ENCODE data around the gene NFIB. TPM values are rescaled to one million over a fixed set of nuclear protein-coding genes. Genes with fewer than 3 reads are reported as not detected.

Gene NFIB
- polyA plus RNA-seq, 1 donor (not counting 4 experiments of a cell fraction or from before 2014, with no cell fraction given), result 8.9 TPM

- Histone ChIP-seq H3K27ac (ENCODE audit: control insufficient read depth, insufficient read depth, low read length) (peak overlapping the region; percentile 52), H3K9me1 (ENCODE audit: control insufficient read depth, extremely low read depth, insufficient read depth, low read length) (peaks cover 4% of the 10 kb centered on the region), H4K20me1 (ENCODE audit: control insufficient read depth, extremely low read depth, insufficient read depth, low read length) (peaks cover 2% of the 10 kb centered on the region), H3K4me1 (ENCODE audit: control insufficient read depth, extremely low read depth, insufficient read depth, low read length) (peaks cover 35% of the 10 kb centered on the region), H3K9me3 (ENCODE audit: control insufficient read depth, low read depth, low read length) (no peaks in the 10 kb centered on the region), H3K9ac (ENCODE audit: control insufficient read depth, extremely low read depth, insufficient read depth, low read length) (peak overlapping the region; percentile 47), H3K79me2 (ENCODE audit: control insufficient read depth, insufficient read depth, low read length) (peaks cover 17% of the 10 kb centered on the region), H3K4me3 (ENCODE audit: control insufficient read depth in 2 of 3, extremely low read depth in 1 of 3, insufficient read depth in 2 of 3, low read depth in 1 of 3, low read length in 3 of 3) (peak overlapping the region in 2 of 3 experiments; percentile 62 to 66), H3K36me3 (ENCODE audit: control insufficient read depth in 2 of 2, extremely low read depth in 1 of 2, insufficient read depth in 2 of 2, low read length in 2 of 2) (no peaks in the 10 kb centered on the region), H3K27me3 (ENCODE audit: control insufficient read depth, extremely low read depth, insufficient read depth, low read length) (no peaks in the 10 kb centered on the region), H3K4me2 (ENCODE audit: control insufficient read depth, extremely low read depth, insufficient read depth, low read depth, low read length) (peak overlapping the region; percentile 96), H2AFZ (ENCODE audit: control insufficient read depth, low read length) (no peak overlapping the region)
- FAIRE-seq (peak; percentile 57), DNase-seq (ENCODE audit: low read depth, low spot score) (no peak)
- no peak for TF ChIP-seq EZH2 (IDR thresholded peaks at IDR 0.05; ENCODE audit: low read length)
- TF ChIP-seq CTCF (optimal IDR thresholded peaks at IDR 0.05 in 1 of 3, IDR thresholded peaks at IDR 0.05 in 1 of 3, conservative IDR thresholded peaks at IDR 0.05 in 1 of 3; ENCODE audit: extremely low read depth in 1 of 3, insufficient read depth in 2 of 3, low read length in 3 of 3), result no peak
- dilution Hi-C loops (cut with MboI; ENCODE audit: extremely low pct_ligation_motif_present, low sequenced_read_pairs), result no loop called here
These were observed 50.0 kb downstream of the NFIB start for GRCh38 chr9:14263707-14264483.

- dilution Hi-C loops (cut with MboI; ENCODE audit: extremely low pct_ligation_motif_present, low sequenced_read_pairs), result no loop called here
- Histone ChIP-seq H3K9me3 (ENCODE audit: control insufficient read depth, low read depth, low read length) (no peaks in the 10 kb centered on the region), H3K9me1 (ENCODE audit: control insufficient read depth, extremely low read depth, insufficient read depth, low read length) (peaks cover 4% of the 10 kb centered on the region), H3K36me3 (ENCODE audit: control insufficient read depth in 2 of 2, extremely low read depth in 1 of 2, insufficient read depth in 2 of 2, low read length in 2 of 2) (no peaks in the 10 kb centered on the region), H3K9ac (ENCODE audit: control insufficient read depth, extremely low read depth, insufficient read depth, low read length) (no peak overlapping the region), H2AFZ (ENCODE audit: control insufficient read depth, low read length) (no peak overlapping the region), H4K20me1 (ENCODE audit: control insufficient read depth, extremely low read depth, insufficient read depth, low read length) (peaks cover 9% of the 10 kb centered on the region), H3K27ac (ENCODE audit: control insufficient read depth, insufficient read depth, low read length) (no peak overlapping the region), H3K4me1 (ENCODE audit: control insufficient read depth, extremely low read depth, insufficient read depth, low read length) (peaks cover 44% of the 10 kb centered on the region), H3K4me2 (ENCODE audit: control insufficient read depth, extremely low read depth, insufficient read depth, low read depth, low read length) (peak overlapping the region; percentile 96), H3K27me3 (ENCODE audit: control insufficient read depth, extremely low read depth, insufficient read depth, low read length) (no peaks in the 10 kb centered on the region), H3K4me3 (ENCODE audit: control insufficient read depth in 2 of 3, extremely low read depth in 1 of 3, insufficient read depth in 2 of 3, low read depth in 1 of 3, low read length in 3 of 3) (no peak overlapping the region), H3K79me2 (ENCODE audit: control insufficient read depth, insufficient read depth, low read length) (peaks cover 19% of the 10 kb centered on the region)
- FAIRE-seq, result no peak
- TF ChIP-seq CTCF (optimal IDR thresholded peaks at IDR 0.05 in 1 of 3, IDR thresholded peaks at IDR 0.05 in 1 of 3, conservative IDR thresholded peaks at IDR 0.05 in 1 of 3; ENCODE audit: extremely low read depth in 1 of 3, insufficient read depth in 2 of 3, low read length in 3 of 3) (no peak), EZH2 (IDR thresholded peaks at IDR 0.05; ENCODE audit: low read length) (no peak)
- no peak for DNase-seq (ENCODE audit: low read depth, low spot score)
These were observed 51.1 kb downstream of the NFIB start for GRCh38 chr9:14262827-14263226.

Measured in keratinocyte (primary cell).